Measurements from ENCODE around the gene FRMPD2.

The FRMPD2 gene, protein sequence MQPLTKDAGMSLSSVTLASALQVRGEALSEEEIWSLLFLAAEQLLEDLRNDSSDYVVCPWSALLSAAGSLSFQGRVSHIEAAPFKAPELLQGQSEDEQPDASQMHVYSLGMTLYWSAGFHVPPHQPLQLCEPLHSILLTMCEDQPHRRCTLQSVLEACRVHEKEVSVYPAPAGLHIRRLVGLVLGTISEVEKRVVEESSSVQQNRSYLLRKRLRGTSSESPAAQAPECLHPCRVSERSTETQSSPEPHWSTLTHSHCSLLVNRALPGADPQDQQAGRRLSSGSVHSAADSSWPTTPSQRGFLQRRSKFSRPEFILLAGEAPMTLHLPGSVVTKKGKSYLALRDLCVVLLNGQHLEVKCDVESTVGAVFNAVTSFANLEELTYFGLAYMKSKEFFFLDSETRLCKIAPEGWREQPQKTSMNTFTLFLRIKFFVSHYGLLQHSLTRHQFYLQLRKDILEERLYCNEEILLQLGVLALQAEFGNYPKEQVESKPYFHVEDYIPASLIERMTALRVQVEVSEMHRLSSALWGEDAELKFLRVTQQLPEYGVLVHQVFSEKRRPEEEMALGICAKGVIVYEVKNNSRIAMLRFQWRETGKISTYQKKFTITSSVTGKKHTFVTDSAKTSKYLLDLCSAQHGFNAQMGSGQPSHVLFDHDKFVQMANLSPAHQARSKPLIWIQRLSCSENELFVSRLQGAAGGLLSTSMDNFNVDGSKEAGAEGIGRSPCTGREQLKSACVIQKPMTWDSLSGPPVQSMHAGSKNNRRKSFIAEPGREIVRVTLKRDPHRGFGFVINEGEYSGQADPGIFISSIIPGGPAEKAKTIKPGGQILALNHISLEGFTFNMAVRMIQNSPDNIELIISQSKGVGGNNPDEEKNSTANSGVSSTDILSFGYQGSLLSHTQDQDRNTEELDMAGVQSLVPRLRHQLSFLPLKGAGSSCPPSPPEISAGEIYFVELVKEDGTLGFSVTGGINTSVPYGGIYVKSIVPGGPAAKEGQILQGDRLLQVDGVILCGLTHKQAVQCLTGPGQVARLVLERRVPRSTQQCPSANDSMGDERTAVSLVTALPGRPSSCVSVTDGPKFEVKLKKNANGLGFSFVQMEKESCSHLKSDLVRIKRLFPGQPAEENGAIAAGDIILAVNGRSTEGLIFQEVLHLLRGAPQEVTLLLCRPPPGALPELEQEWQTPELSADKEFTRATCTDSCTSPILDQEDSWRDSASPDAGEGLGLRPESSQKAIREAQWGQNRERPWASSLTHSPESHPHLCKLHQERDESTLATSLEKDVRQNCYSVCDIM (N-terminal part only)

DNA sequence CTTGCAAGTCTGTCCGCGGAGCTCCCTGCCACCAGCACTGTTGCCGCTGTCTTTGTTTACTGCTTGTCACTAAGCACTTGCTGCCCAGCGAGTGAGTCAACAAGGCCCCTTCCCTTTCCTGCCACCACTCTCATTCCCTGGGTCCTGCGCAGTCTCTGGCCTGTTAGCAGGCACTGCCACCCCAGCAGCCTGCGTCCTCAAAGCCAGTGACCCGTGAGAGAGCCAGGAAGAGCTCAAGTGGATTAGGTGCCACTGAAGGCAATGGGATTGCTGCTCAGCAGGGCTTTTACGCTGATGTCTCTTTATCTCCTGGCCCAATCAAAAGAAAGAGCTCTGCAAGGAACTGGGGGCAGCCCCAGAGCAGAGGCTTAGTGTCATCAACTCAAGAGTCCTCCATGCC is at the start of gene FRMPD2:
Gene FRMPD2 (minus strand): TSS at position 61 of the 400 bp plus-strand sequence. CDS start 129 bp downstream, outside the sequence.
- DNase-seq (ENCODE audit: low spot score) = peak; percentile 16

GRCh38 chr10:48322017-48322416 is 47.5 kb upstream of the FRMPD2 start:
- DNase-seq (ENCODE audit: low spot score) = no peak

GRCh38 chr10:48317321-48317990 is 43.0 kb upstream of the FRMPD2 start:
- no peak for DNase-seq (ENCODE audit: low spot score)

DNA sequence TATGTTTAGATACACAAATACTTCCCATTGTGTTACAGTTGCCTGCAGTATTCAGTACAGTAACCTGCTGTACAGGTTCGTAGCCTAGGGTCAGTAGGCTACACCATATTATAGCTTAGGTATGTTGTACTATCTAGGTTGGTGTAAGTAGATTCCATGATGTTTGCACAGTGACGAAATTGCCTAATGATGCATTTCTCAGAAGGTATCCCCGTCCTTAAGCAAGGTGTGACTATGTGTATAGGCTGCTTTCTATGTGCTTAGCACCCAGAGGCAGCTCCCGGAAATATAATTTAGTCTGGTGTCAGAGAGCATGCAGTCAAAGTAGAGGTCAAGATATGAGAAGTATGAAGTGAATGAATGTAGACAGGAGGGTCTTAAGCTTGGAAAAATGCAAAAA is 41.7 kb upstream of the FRMPD2 start:
- no peak for DNase-seq (ENCODE audit: low spot score)

GRCh38 chr10:48314107-48314506 is 39.6 kb upstream of the FRMPD2 start:
- no peak for DNase-seq (ENCODE audit: low spot score)

GRCh38 chr10:48309711-48310226 is 35.3 kb upstream of the FRMPD2 start:
- DNase-seq (ENCODE audit: low spot score) = no peak

DNA sequence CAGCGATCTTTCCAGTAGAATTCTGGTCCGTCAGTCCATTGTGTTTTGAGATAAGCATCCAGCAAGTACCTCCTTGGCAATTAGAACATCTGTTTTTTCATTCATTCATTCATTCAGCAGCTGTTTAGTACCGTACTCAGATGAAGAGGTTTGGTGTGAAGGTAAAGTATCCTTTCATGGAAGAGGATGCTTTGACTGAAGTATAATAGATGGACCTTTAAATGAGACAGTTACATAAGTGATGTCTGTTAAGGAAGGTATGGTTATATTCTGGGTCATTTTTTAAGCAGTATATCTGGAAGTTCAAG is 33.2 kb upstream of the FRMPD2 start:
- DNase-seq (ENCODE audit: low spot score) = no peak

DNA sequence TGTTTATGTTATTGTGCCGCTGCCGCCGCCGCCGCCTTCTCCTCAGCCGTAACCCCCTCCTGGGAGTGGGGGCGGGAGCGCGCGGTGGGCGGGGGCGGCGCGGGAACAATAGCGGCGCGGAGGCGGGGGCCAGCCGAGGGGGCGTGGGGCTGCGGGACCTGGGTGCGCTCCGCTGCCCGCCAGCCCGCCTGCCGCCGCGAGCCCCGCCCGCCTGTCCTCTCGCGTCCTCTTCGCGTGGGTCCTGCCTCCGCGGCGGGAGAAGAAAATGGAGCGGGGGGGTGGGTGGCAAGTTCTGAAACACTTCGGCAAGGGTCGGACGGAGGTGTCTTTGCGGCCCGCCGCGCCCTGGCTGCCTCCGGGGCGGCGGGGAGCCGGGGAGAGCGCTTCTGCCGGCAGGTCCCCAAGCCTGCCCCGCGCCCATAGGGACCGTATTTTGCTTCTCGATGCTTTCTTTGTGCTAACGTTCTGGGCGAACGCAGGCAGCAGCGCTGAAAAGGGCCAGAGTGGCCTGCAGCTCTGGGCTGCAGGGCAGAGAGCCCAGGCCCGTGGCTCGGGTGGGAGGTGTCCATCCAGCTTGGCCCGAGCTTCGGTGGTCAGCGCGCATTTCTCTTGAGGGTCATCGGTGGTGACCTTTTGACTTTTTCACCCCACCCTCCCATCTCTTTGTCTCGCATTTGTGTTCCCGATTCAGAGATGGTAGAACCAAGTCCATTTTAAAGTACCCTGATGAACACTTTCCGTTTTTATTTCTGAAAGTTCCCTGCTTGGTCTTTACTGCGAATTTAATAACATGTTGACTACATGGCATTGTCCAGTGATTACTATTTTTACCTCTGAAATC is 32.6 kb upstream of the FRMPD2 start:
- no peak for DNase-seq (ENCODE audit: low spot score)

DNA sequence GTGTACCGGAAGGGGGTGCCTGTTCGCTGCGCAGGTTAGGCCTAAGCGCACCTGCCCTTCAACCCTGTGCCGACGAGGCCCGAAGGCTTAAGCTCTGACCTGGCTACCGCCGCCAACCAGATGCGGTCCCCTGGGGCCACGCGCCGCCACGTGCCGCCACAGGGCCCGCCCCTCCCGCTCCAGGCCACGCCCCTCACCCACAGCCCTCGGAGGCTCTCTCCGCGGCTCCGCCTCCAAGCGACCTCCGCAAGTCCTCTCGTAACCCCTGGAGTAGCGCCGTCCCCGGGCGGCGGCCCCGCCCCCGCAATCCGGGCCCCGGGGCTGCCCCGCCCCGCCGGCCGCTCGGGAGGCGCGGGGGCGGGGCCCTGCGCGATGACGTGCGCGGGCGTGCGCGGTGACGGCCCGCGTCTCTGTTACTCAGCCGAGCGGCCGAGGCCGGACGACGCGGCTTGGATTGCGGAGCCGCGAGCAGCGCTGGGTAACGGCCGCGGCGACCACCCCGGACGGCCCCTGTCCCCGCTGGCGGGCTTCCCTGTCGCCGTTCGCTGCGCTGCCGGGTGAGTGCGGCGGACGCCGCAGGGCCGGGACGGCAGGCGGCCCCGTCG is 31.9 kb upstream of the FRMPD2 start, which contains the start of gene MAPK8:
Gene MAPK8 (plus strand): TSS at position 413 of the 605 bp plus-strand sequence. CDS start 94,984 bp downstream, outside the sequence.
- peak; percentile 90 for DNase-seq (ENCODE audit: low spot score)

GRCh38 chr10:48305905-48306264 is 31.4 kb upstream of the FRMPD2 start:
- no peak for DNase-seq (ENCODE audit: low spot score)

DNA sequence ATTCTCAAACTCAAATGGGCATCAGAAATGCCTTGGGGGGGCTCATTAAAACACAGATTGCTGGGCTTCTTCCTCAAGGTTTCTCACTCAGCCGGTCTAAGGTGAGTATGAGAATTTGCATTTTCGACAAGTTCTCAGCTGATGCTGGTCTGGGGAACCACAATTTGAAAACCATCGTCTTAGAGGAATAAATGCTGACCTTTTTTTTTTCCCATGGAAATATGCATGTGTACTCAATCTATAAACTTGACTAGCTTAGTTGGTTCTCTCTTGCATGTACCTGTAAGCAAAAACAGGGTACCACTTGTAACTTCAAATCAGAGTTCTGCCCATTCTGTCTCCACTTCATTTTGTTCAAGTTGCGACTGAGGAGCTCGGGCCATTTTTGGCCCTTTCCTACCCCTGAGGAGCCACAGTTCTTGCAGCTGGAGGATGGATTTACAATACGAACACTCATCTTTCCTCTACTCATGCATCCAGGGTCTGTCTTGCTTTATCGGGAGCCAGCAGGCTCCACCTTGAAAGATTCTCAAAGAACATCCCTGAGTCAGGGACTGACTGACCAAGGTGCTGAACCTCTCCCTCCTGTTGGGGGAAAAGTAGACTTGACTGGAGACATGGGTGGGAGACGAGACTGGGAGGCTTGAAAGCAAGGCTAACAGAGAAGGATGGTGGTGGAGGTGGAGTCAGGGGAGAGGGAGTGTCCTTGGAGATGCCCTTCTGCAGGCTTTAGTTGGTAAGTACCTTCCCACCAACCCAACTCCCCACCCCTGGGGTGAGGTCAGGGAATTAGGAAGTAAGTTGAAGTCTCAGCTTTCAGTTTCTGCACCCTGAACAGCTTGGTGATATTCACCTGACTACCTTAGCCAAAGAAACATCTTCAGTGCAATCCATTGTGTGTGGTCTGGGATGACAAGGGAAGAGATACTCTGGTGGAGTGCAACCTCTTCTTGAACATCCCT is 28.3 kb upstream of the FRMPD2 start:
- DNase-seq (ENCODE audit: low spot score) = no peak

- DNase-seq (ENCODE audit: low spot score) = no peak
Observed at GRCh38 chr10:48300556-48300955, 26.1 kb upstream of the FRMPD2 start.

DNA sequence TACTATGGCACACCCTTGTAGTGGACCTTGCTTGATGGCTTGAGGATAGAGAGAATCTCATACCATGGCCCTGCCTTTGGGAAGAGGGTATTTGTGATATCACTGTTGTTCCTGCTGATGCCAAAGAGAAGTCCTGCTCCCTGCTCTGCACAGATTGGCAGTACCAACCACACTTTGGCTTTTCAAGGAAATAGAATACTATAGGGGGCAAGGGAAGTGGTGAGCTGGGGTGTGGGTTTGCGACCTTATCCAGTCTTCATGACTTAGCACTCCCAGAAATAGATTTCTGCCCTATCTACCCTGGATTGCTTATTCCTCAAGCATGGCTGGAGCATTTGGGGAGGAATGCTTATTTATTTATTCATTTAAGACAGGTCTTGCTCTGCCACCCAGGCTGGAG is 25.2 kb upstream of the FRMPD2 start:
- no peak for DNase-seq (ENCODE audit: low spot score)

GRCh38 chr10:48299066-48299465 is 24.6 kb upstream of the FRMPD2 start:
- DNase-seq (ENCODE audit: low spot score) = no peak

DNA sequence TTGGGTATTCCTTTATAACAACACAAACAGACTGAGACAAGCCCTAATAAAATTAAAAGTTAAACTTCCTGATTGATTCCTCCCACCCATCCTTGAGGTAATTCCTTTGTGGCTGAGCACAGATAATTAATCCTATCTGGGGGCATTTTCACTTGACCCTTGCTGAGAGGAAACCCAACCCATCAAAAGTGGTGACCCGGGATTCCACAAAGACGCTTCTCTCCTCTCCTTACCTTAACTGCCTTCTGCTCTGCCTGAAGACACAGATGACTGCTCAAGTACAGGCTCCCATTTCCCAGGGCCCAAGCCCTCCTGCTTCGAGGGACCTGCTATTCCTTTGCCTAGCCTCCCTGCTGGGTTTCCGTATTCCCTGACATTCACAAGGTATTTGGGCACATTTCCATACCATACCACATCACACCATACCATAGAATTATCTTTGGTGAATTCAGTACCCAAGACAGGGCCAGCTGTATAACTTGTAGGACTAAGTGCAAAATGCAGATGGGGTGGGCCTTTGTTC is 22.1 kb upstream of the FRMPD2 start:
- DNase-seq (ENCODE audit: low spot score) = no peak

- DNase-seq (ENCODE audit: low spot score) = no peak
Observed at GRCh38 chr10:48294431-48294830, 19.9 kb upstream of the FRMPD2 start.

- no peak for DNase-seq (ENCODE audit: low spot score)
Observed at GRCh38 chr10:48292616-48293015, 18.1 kb upstream of the FRMPD2 start.

DNA sequence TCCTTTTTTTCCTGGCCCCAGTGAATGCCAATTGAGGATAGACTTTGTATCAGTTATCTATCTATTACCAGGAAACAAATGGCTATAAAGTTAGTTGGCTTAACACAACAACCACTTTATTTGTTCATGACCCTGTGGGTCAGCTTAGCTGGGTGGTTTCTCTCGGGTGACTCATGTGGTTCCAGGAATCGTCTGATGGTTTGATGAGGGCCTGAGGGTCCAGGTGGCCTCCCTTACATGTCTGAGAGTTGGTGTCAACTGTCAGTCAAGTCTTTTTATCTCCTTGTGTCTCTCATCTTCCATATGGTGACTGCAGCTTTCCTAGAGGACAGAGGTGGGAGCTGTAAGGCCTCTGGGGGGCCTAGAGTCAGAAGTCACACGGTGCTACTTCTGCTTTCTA is 16.7 kb upstream of the FRMPD2 start:
- no peak for DNase-seq (ENCODE audit: low spot score)

GRCh38 chr10:48290286-48290685 is 15.8 kb upstream of the FRMPD2 start:
- no peak for DNase-seq (ENCODE audit: low spot score)

Measured in globus pallidus (tissue), 1 donor.